HEK293T (cell line): ENCODE data around the gene KLHL1.

Experiments used
- ARNT ChIP-seq: fragments of 450-650 bp; IDR thresholded peaks from 2 replicates; pipeline ENCODE4 v1.6.1; 2017; ENCODE audit warnings: mild to moderate bottlenecking
- BHLHE40 ChIP-seq: fragments of 450-650 bp; IDR thresholded peaks from 2 replicates; pipeline ENCODE4 v1.6.1; 2016; ENCODE audit warnings: mild to moderate bottlenecking, moderate library complexity, borderline replicate concordance
- CTBP1 ChIP-seq: fragments of 450-650 bp; IDR thresholded peaks from 2 replicates; pipeline ENCODE4 v1.6.1; 2016; ENCODE audit warnings: borderline replicate concordance
- ELF4 ChIP-seq: fragments of 450-650 bp; IDR thresholded peaks from 2 replicates; pipeline ENCODE4 v1.6.1; 2017; ENCODE audit warnings: antibody characterized with exemption
- FOXA1 ChIP-seq: fragments of 450-650 bp; IDR thresholded peaks from 2 replicates; pipeline ENCODE4 v1.6.1; 2016; ENCODE audit warnings: mild to moderate bottlenecking
- FOXK2 ChIP-seq: fragments of 450-650 bp; IDR thresholded peaks from 2 replicates; pipeline ENCODE4 v1.6.1; 2016; ENCODE audit warnings: mild to moderate bottlenecking
- FOXM1 ChIP-seq: fragments of 450-650 bp; IDR thresholded peaks from 2 replicates; pipeline ENCODE4 v1.6.1; 2017; ENCODE audit warnings: mild to moderate bottlenecking, borderline replicate concordance
- L3MBTL2 ChIP-seq: fragments of 450-650 bp; conservative IDR thresholded peaks from 2 replicates; pipeline ENCODE4 v1.6.1; 2016; ENCODE audit warnings: mild to moderate bottlenecking
- LEF1 ChIP-seq: fragments of 450-650 bp; IDR thresholded peaks from 2 replicates; pipeline ENCODE4 v1.6.1; 2017; ENCODE audit warnings: mild to moderate bottlenecking, borderline replicate concordance
- NFRKB ChIP-seq: fragments of 450-650 bp; IDR thresholded peaks from 2 replicates; pipeline ENCODE4 v1.6.1; 2016; ENCODE audit warnings: mild to moderate bottlenecking, moderate library complexity
- PKNOX1 ChIP-seq: fragments of 450-650 bp; IDR thresholded peaks from 2 replicates; pipeline ENCODE4 v1.6.1; 2016
- SP1 ChIP-seq: fragments of 450-650 bp; IDR thresholded peaks from 2 replicates; pipeline ENCODE4 v1.6.1; 2017
- SUZ12 ChIP-seq: fragments of 450-650 bp; IDR thresholded peaks from 2 replicates; pipeline ENCODE4 v1.6.1; 2016; ENCODE audit warnings: mild to moderate bottlenecking
- TARDBP ChIP-seq: fragments of 450-650 bp; IDR thresholded peaks from 2 replicates; pipeline ENCODE4 v1.6.1; 2016

- TF ChIP-seq FOXA1 (no peak), SUZ12 (no peak), FOXK2 (no peak), SP1 (no peak), FOXM1 (no peak), TARDBP (no peak), PKNOX1 (no peak), ARNT (no peak), CTBP1 (no peak), ELF4 (no peak), BHLHE40 (no peak), NFRKB (no peak), LEF1 (no peak), L3MBTL2 (no peak)
Measured at GRCh38 chr13:70054572-70054971, 53.7 kb downstream of the KLHL1 start.
